IMR-90 (cell line): ENCODE results near the gene NUCB1. TPM values are rescaled to one million over a fixed set of nuclear protein-coding genes. Genes with fewer than 3 reads are reported as not detected.

ENCODE experiments used
- ATAC-seq: fragments of 200-7000 bp; cut with Tn5 transposase; 2 replicates; pipeline ENCODE4 v1.9.1; 2020; ENCODE audit warnings: low read depth, mild to moderate bottlenecking, moderate library complexity
- BruUV-seq: library from RNA; stranded (reverse); fragments of 400-500 nt; replicated peaks from 2 replicates; lab custom pipeline; 2021; lab: Mats Ljungman, UMichigan
- CTCF ChIA-PET: fragments of 300-600 bp; formaldehyde crosslinking; extraction: SDS; loops from one replicate; lab custom pipeline; 2021; ENCODE audit warnings: antibody characterized with exemption; lab: Yijun Ruan, JAX
- POLR2A ChIA-PET: fragments of 300-600 bp; sonication (Branson Sonifier 250); formaldehyde crosslinking; loops from one replicate; lab custom pipeline; 2022; ENCODE audit warnings: antibody characterized with exemption; ENCODE audit not compliant: unreplicated experiment; lab: Charles Lee
- DNase-seq: peaks from one replicate; pipeline ENCODE4 v3.0.0; 2013
- H2AFZ ChIP-seq: replicated peaks from 2 replicates; pipeline ENCODE3; 2013; ENCODE audit warnings: low read length, mild to moderate bottlenecking; ENCODE audit not compliant: poor library complexity
- H2AK5ac ChIP-seq: 2 replicates; pipeline ENCODE4 v1.6.1; 2013; ENCODE audit warnings: low read depth, low read length, inconsistent platforms
- H2AK9ac ChIP-seq: replicated peaks from 2 replicates; pipeline ENCODE3; 2013; ENCODE audit warnings: mild to moderate bottlenecking, low read depth, low read length, moderate library complexity; ENCODE audit not compliant: poor library complexity
- H2BK120ac ChIP-seq: 2 replicates; pipeline ENCODE4 v1.6.1; 2013; ENCODE audit warnings: low read depth, low read length, inconsistent platforms
- H2BK15ac ChIP-seq: 3 replicates; pipeline ENCODE4 v1.6.1; 2013; ENCODE audit warnings: low read depth, low read length, inconsistent platforms
- H2BK20ac ChIP-seq: 2 replicates; pipeline ENCODE4 v1.6.1; 2013; ENCODE audit warnings: low read depth, mild to moderate bottlenecking, inconsistent platforms, low read length, moderate library complexity
- H2BK5ac ChIP-seq: 2 replicates; pipeline ENCODE4 v1.6.1; 2013; ENCODE audit warnings: mild to moderate bottlenecking, low read depth, low read length, inconsistent platforms; ENCODE audit not compliant: poor library complexity, severe bottlenecking
- H3K14ac ChIP-seq: replicated peaks from 2 replicates; pipeline ENCODE4 v1.6.1; 2013; ENCODE audit warnings: low read depth, low read length, inconsistent platforms
- H3K18ac ChIP-seq: 2 replicates; pipeline ENCODE4 v1.6.1; 2013; ENCODE audit warnings: low read depth, low read length, control low read depth
- H3K23ac ChIP-seq: 2 replicates; pipeline ENCODE4 v1.6.1; 2013; ENCODE audit warnings: low read depth, low read length, inconsistent platforms
- H3K27ac ChIP-seq: 2 replicates; pipeline ENCODE4 v1.5.1; 2013; ENCODE audit warnings: mild to moderate bottlenecking, control low read depth, low read length; ENCODE audit not compliant: insufficient read depth
- H3K27me3 ChIP-seq: 2 replicates; pipeline ENCODE4 v1.6.1; 2013; ENCODE audit warnings: low read length; ENCODE audit not compliant: control insufficient read depth, insufficient read depth
- H3K36me3 ChIP-seq: 2 replicates; pipeline ENCODE4 v1.6.1; 2013; ENCODE audit warnings: low read length, mixed read lengths; ENCODE audit not compliant: control insufficient read depth, insufficient read depth
- H3K4ac ChIP-seq: 2 replicates; pipeline ENCODE4 v1.6.1; 2013; ENCODE audit warnings: low read depth, low read length, inconsistent platforms
- H3K4me1 ChIP-seq: 2 replicates; pipeline ENCODE4 v1.6.1; 2013; ENCODE audit warnings: low read length, mixed read lengths; ENCODE audit not compliant: control insufficient read depth, insufficient read depth
- H3K4me2 ChIP-seq: 2 replicates; pipeline ENCODE4 v1.6.1; 2013; ENCODE audit warnings: low read depth, mild to moderate bottlenecking, control low read depth, low read length, moderate library complexity
- H3K4me3 ChIP-seq: 2 replicates; pipeline ENCODE4 v1.5.1; 2013; ENCODE audit warnings: low read depth, mild to moderate bottlenecking, control low read depth, low read length, moderate library complexity; ENCODE audit not compliant: insufficient read depth
- H3K56ac ChIP-seq: 2 replicates; pipeline ENCODE4 v1.6.1; 2013; ENCODE audit warnings: low read length, inconsistent platforms; ENCODE audit not compliant: insufficient read depth; ENCODE audit errors: extremely low read depth
- H3K79me1 ChIP-seq, 2 experiments: 2 replicates each; pipeline ENCODE4 v1.6.1; 2013; ENCODE audit warnings: low read length in 2 of 2, inconsistent platforms in 1 of 2, low read depth in 1 of 2
- H3K9ac ChIP-seq: 2 replicates; pipeline ENCODE4 v1.6.1; 2013; ENCODE audit warnings: low read depth, low read length, control low read depth
- H3K9me1 ChIP-seq: 2 replicates; pipeline ENCODE4 v1.6.1; 2013; ENCODE audit warnings: low read length, inconsistent platforms; ENCODE audit not compliant: insufficient read depth
- H3K9me3 ChIP-seq: 2 replicates; pipeline ENCODE4 v1.6.1; 2013; ENCODE audit warnings: low read length; ENCODE audit not compliant: control insufficient read depth, insufficient read depth
- H4K20me1 ChIP-seq: 2 replicates; pipeline ENCODE4 v1.6.1; 2013; ENCODE audit warnings: low read length, inconsistent platforms; ENCODE audit not compliant: insufficient read depth
- H4K5ac ChIP-seq: 2 replicates; pipeline ENCODE4 v1.6.1; 2013; ENCODE audit warnings: mild to moderate bottlenecking, low read depth, low read length, control low read depth
- H4K8ac ChIP-seq, 2 experiments: 2 replicates each; pipeline ENCODE4 v1.6.1; 2013; ENCODE audit warnings: low read depth in 2 of 2, low read length in 2 of 2, control low read depth in 1 of 2, inconsistent platforms in 1 of 2
- H4K91ac ChIP-seq: 2 replicates; pipeline ENCODE4 v1.6.1; 2013; ENCODE audit warnings: low read depth, low read length, inconsistent platforms; ENCODE audit not compliant: insufficient read depth
- ELK1 ChIP-seq: fragments of 150-350 bp; IDR thresholded peaks from 2 replicates; pipeline ENCODE4 v1.6.1; 2016; ENCODE audit warnings: low read depth, mild to moderate bottlenecking, low read length, moderate library complexity, borderline replicate concordance
- FOS ChIP-seq: fragments of 150-350 bp; IDR thresholded peaks from 2 replicates; pipeline ENCODE4 v1.6.1; 2016; ENCODE audit warnings: low read depth, low read length
- MAFK ChIP-seq: IDR thresholded peaks from 2 replicates; pipeline ENCODE4 v1.6.1; 2012; ENCODE audit warnings: low read depth, low read length, improper control_type of control experiment
- MXI1 ChIP-seq: IDR thresholded peaks from 2 replicates; pipeline ENCODE4 v1.6.1; 2012; ENCODE audit warnings: low read depth, mild to moderate bottlenecking, low read length, moderate library complexity, borderline replicate concordance
- WGBS, 2 experiments: methylation state at CpG; one replicate each; pipeline versions ENCODE4 v1.1.5 to v1.1.7; 2013; ENCODE audit warnings: missing lambda C conversion rate in 2 of 2; ENCODE audit not compliant: insufficient read length in 1 of 2; ENCODE audit errors: extremely low coverage in 2 of 2; 5-methylcytosine and 5-hydroxymethylcytosine counted together
- dilution Hi-C: fragments of 300-500 bp; cut with HindIII; formaldehyde crosslinking; loops from one replicate; pipeline ENCODE4 v1.14.3; 2018; ENCODE audit warnings: low sequenced_read_pairs; ENCODE audit not compliant: unreplicated experiment
- in situ Hi-C: fragments of 300-500 bp; cut with MboI; formaldehyde crosslinking; loops from 3 replicates; pipeline ENCODE4 v1.14.3; 2019; ENCODE audit warnings: low sequenced_read_pairs, inconsistent platforms, mixed read lengths
- intact Hi-C: fragments of 100-400 bp; cut with micrococcal nuclease; formaldehyde crosslinking; loops from 2 replicates; pipeline ENCODE4 v1.10.0; 2022
- polyA plus RNA-seq, 3 experiments: library from polyadenylated mRNA; depleted of rRNA; stranded (reverse); fragments of >200 nt; gene quantifications; 2 replicates each; pipeline ENCODE4 v1.2.3, GENCODE V29; 2012; ENCODE audit warnings: low replicate concordance in 1 of 3
- total RNA-seq: library from RNA; depleted of rRNA; stranded (reverse); fragments of >200 nt; gene quantifications from 2 replicates; pipeline ENCODE4 v1.2.3, GENCODE V29; 2012

The NUCB1 gene
- total and polyA plus RNA-seq, 2 of the 4 experiments (the other 2 are of a cell fraction), result 37.3 to 253 TPM

DNA sequence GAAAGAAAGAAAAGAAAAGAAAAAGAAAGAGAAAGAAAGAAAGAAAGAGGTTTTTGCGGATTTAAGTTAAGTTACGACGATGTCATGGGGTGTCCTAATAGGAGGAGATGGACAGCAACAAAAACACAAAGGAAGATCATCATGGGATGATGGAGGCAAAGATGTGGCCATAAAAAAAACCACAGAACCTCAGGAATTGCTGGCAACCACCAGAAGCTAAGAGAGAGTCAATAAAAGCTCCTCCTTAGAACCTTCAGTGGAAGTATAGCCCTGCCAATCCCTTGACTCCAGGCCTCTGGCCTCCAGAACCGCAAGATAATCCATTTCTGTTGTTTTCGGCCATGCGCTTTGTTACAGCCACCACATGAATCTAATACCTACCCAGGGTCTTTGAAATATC is 43.2 kb upstream of the NUCB1 start:
- H3K23ac ChIP-seq, result no peak overlapping the region
- H2BK5ac ChIP-seq, result no peak overlapping the region
- no peak overlapping the region for H2BK20ac ChIP-seq
- no peak overlapping the region for H2AK9ac ChIP-seq
- H4K5ac ChIP-seq, result no peak overlapping the region
- dilution Hi-C loops (loop anchor here (10.0 kb wide), 1 partner anchor 52 kb away; no protein-coding TSS in a partner anchor), in situ Hi-C loops (no loop called here), intact Hi-C loops (no loop called here)
- no peak overlapping the region for H2AFZ ChIP-seq
- no peak overlapping the region for H3K9ac ChIP-seq
- ChIA-PET CTCF (no interaction called here), POLR2A (no interaction called here)
- H3K27me3 ChIP-seq, result no peaks in the 10 kb centered on the region
- ATAC-seq (no peak), DNase-seq (no peak)
- no peak overlapping the region for H3K4me3 ChIP-seq
- H2BK120ac ChIP-seq, result no peak overlapping the region
- TF ChIP-seq MAFK (no peak), FOS (no peak), ELK1 (no peak), MXI1 (no peak)
- H4K8ac ChIP-seq, result no peak overlapping the region
- no peak overlapping the region for H2BK15ac ChIP-seq
- no peak overlapping the region for H3K56ac ChIP-seq
- peaks cover 43% of the 10 kb centered on the region for H3K36me3 ChIP-seq
- no peaks in the 10 kb centered on the region for H3K9me3 ChIP-seq
- no peak overlapping the region for H2AK5ac ChIP-seq
- no peak overlapping the region for H3K27ac ChIP-seq
- no peak overlapping the region; the same call in 1 of the 2 replicates for H4K91ac ChIP-seq
- H3K4me2 ChIP-seq, result no peak overlapping the region
- 100% methylated on average over 2 to 3 of the region's 6 CpGs for WGBS, 2 experiments
- H3K4ac ChIP-seq, result no peak overlapping the region
- no peaks in the 10 kb centered on the region for H3K9me1 ChIP-seq
- H3K14ac ChIP-seq, result no peak overlapping the region
- H3K79me1 ChIP-seq, result no peaks in the 10 kb centered on the region
- H3K18ac ChIP-seq, result no peak overlapping the region
- no TSS peak for BruUV-seq
- no peaks in the 10 kb centered on the region for H4K20me1 ChIP-seq
- H3K4me1 ChIP-seq, result no peaks in the 10 kb centered on the region
